HG03159 (cell line): Measurements from ENCODE around the gene LMAN1L.
A peak's percentile ranks its signal among the peaks of the same experiment; 100 is the strongest.

ENCODE experiments used
- ATAC-seq: cut with Tn5 transposase; IDR thresholded peaks from one replicate; pipeline ENCODE4 v1.9.1; 2021; ENCODE audit warnings: mild to moderate bottlenecking, moderate library complexity; ENCODE audit not compliant: unreplicated experiment

Gene LMAN1L

DNA sequence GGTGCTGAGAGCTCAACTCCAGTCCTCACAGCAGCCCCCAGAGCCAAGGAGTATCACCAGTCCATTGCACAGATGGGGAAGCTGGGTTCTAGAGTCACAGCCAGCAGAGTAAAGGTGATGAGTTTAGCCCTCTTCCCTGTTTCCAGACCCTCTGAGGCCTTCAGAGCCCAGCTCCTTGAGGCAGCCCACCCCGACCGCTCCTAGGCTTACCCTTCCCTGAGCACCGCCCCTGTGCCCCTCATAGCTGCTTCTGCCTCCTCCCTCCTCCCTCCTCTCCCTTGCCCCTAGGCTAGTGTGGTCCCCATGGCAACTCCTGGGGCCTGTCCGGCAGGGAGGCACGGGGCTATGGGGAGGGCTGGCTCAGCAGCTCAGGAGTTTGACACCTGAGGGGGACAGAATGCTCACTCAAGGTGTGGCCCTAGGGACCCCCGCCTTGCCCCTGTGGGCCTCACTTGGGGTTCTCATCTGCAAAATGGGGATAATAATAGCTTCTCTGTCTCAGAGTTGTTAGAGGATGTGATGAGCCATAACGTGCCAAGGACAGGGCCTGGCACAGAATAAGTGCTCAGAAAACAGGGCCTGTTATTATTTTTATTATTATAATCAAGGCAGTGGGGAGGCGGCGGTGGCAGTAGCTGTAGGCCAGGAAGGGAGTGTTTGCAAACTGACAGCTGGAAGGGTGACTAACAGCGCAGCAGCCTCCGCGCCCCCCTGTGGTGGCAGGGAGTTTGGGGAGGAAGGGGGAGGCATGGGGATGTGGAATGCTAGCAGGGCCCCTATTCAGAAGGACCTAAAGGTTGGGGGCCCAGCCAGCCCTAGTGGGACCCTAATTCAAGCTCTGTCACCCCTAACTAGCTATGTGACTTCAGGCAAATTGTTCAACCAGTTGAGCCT lies 19.3 kb upstream of the LMAN1L start:
- ATAC-seq = no peak

DNA sequence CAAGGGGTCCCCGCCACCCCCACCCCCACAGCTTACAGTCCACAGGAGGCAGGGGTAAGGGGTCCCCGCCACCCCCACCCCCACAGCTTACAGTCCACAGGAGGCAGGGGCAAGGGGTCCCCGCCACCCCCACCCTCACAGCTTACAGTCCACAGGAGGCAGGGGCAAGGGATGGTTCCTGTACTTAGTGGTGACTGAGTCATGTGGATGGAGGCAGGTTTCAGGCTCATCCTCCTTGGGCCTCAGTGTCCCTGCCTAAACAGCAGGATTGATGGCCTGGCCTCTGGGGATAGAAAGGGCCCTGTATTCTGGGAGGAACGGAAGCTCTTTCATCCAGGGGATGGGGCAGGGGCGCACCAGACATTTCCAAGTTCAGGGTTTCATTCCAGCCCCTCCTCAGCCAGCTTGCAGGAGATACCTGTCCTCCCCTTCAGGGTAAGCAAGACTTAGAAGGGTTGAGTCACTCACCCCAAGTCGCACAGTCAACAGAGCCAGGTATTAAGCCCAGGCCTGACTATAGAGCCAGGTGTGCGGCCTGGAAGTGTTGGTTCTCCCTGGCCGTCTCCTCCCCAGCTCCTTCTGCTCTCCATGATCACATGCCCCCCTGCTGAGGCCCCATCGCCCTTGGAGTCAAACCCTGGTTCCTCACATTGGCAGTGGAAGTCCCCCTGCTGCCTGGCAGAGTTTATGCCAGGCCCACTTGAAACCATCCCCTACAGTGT lies 18.2 kb upstream of the LMAN1L start:
- no peak for ATAC-seq

DNA sequence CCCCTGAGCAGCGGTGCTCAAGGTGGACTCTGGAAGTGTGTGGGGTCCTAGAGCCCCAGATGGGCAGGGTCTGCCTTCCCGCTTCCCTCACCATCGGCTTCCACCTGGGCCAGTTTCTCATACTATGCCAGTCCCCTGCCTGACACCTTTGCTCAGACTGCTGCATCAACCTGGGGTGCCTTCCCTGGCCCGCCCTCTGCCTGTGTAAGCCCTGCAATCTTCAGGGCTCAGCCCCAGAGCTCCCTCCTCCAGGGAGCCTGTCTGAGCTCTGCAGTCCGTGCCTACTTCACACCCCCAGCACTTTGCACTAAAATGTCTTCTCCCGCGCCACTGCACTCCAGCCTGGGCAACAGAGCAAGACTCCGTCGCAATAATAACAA lies 17.7 kb upstream of the LMAN1L start:
- no peak for ATAC-seq

DNA sequence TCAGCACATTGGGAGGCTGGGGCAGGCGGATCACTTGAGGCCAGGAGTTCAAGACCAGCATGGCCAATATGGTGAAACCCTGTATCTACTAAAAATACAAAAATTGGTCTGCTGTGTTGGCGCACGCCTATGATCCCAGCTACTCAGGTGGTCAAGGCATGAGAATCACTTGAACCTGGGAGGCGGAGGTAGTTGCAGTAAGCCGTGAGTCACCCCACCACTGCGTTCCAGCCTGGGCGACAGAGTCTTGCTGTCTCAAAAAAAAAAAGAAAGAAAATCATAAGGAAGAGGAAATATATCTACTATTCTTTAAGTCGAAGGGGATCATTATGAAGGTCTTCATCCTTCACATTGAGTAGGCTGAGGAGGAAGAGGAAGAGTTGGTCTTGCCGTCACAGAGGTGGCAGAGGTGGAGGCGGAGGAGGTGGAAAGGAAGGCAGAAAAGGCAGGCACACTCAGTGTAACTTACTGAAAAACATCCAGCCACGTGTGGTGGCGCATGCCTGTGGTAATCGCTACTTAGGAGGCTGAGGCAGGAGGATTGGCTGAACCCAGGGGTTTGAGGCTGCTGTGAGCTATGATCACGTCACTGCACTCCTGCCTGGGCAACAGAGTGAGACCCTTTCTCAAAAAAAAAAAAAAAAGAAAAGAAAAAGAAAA lies 16.5 kb upstream of the LMAN1L start:
- no peak for ATAC-seq

DNA sequence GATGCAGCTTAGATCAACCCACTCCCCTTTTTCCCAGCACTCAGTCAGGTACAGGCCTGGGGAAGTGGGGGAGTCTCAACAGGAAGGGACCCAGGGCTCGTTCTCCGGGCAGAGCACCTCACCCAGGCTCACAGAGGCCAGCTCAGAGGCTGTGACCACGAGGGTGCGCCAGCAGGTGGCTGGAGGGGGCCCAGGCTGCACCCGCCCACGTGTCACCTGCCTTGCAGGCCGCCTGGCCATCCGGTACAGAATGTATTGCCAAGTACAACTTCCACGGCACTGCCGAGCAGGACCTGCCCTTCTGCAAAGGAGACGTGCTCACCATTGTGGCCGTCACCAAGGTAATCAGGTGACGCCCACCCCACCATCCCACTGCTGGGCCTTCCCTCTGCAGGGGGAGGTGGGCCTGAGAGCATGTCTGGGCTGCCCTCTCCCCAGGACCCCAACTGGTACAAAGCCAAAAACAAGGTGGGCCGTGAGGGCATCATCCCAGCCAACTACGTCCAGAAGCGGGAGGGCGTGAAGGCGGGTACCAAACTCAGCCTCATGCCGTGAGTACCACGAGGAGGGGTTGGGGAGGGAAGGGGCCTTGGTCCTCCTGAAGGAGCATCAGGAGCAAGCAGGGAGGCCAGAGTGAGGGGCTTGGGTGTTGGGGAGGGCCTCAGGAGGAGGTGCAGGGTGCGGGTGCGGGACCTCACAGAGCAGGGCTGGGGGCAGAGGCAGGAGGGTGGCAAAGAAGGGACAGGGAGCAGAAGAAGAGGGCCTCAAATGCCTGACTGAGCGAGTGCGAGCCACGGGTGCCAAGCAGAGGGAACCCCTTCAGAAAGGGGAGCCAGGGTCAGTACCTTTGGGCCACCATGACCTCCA lies 14.0 kb upstream of the LMAN1L start:
- no peak for ATAC-seq

DNA sequence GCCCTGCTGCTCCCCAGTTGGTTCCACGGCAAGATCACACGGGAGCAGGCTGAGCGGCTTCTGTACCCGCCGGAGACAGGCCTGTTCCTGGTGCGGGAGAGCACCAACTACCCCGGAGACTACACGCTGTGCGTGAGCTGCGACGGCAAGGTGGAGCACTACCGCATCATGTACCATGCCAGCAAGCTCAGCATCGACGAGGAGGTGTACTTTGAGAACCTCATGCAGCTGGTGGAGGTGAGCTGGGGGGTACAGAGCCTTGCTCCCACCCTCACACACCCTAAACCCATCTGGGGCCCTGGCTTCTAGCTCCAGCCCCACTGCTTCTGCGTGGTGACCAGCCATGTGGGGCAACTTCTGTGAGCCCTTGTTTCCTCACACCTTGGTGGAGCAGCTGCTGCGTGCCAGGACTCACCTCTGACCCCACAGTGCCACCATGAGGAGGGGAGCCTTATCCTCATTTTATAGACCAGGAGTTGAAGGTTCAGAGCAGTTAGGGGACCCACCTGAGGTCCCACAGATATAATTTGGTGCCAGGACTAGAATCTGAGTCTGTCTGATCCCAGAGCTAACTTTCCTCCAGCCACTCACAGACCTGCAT lies 13.3 kb upstream of the LMAN1L start:
- no peak for ATAC-seq

DNA sequence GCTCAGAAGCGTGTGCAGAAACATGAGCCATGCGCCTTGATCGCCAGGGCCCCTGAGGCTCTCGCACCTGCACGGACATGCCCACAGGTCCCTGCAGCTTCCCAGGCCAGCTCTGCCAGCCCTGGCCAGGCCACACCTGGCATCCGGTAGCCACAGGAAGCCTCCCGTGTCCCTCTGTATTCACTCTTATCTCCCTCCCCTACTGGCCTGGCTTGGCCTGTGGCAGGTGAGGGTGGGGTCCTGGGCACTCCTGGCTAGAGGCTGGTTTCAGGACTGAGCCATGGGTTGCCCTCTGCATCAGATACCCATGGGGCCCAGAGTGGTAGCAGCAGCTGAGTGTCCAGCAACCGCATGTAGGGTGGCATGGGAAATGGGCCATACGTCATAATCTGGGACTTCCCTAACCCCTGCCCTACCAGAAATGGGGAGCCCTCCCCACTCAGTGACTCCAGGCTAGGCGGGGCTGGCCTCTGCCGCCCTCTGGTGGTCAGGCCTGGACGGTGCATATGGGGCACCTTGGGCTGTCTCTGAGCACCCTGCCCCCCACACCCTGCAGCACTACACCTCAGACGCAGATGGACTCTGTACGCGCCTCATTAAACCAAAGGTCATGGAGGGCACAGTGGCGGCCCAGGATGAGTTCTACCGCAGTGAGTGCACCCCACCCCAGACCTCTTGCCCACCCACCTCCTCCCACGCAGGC lies 12.6 kb upstream of the LMAN1L start:
- ATAC-seq = peak; percentile 78

DNA sequence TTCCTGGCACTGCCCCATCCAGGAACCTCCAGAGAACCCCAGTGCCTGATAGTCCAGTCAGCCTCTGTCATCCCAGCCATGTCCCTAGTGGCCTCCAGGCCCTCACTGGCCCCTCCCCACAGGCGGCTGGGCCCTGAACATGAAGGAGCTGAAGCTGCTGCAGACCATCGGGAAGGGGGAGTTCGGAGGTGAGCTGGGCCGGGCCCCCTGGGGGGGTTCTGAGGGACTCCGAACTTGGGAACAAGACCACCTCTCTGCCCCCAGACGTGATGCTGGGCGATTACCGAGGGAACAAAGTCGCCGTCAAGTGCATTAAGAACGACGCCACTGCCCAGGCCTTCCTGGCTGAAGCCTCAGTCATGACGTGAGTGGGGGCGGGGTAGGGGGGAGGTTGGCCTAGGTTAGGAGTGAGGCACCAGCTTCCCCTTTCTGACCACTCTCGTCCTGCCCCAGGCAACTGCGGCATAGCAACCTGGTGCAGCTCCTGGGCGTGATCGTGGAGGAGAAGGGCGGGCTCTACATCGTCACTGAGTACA lies 12.0 kb upstream of the LMAN1L start:
- ATAC-seq = no peak

DNA sequence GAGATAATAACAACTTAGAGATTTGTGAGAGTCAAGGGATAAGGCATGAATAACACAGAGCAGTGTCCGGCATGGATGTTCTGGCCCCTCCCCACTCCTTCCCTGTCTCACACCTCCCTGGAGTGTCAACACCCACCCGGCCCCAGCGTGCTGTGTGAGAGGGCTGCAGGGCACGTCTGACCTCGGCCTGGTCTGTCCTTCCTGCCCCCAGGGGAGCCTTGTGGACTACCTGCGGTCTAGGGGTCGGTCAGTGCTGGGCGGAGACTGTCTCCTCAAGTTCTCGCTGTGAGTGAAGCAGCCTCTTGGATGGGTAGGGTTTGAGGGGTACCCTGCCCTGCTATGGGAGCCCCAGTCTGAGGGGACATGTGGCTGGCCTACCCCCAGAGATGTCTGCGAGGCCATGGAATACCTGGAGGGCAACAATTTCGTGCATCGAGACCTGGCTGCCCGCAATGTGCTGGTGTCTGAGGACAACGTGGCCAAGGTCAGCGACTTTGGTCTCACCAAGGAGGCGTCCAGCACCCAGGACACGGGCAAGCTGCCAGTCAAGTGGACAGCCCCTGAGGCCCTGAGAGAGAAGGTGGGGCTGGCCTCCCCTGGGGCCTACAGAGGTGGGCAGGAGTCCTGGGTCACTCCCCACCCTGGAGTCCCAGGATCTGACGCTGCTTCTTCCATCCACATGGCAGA lies 11.2 kb upstream of the LMAN1L start:
- no peak for ATAC-seq

DNA sequence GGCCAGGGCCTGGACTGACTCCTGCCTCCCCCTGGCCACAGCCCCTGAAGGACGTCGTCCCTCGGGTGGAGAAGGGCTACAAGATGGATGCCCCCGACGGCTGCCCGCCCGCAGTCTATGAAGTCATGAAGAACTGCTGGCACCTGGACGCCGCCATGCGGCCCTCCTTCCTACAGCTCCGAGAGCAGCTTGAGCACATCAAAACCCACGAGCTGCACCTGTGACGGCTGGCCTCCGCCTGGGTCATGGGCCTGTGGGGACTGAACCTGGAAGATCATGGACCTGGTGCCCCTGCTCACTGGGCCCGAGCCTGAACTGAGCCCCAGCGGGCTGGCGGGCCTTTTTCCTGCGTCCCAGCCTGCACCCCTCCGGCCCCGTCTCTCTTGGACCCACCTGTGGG lies 10.3 kb upstream of the LMAN1L start:
- no peak for ATAC-seq

DNA sequence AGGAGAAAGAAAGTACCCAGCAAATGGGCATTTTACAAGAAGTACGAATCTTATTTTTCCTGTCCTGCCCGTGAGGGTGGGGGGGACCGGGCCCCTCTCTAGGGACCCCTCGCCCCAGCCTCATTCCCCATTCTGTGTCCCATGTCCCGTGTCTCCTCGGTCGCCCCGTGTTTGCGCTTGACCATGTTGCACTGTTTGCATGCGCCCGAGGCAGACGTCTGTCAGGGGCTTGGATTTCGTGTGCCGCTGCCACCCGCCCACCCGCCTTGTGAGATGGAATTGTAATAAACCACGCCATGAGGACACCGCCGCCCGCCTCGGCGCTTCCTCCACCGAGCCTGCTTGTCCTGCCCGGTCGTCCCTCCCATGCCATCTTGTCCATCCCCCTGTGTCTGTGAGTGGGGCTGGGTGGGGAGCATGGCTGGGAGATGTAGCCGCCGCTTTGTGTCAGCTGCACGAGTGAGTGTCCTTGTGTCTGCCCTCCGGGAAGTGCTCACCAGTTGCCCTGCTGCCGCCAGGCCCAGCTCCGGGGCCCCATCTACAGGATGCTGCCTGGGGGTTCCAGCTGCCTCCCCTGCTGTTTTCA lies 9.7 kb upstream of the LMAN1L start:
- no peak for ATAC-seq

DNA sequence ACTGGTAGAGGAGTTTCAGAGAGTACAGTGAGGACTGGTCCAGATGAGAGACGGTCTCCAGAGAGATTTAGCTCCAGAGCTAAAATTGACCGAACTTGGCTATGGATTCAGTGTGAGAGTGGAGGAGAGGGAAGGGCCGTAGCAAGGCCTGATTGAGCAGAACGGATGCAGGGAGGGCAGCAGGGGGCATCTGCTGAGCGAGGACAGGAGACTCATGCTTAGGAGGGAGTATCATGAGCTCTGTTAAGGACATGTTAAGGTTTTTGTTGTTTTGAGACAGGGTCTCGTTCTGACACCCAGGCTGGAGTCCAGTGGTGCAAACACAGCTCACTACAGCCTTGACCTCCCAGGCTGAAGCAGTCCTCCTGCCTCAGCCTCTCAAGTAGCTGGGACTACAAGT lies 7.7 kb upstream of the LMAN1L start:
- ATAC-seq = no peak

DNA sequence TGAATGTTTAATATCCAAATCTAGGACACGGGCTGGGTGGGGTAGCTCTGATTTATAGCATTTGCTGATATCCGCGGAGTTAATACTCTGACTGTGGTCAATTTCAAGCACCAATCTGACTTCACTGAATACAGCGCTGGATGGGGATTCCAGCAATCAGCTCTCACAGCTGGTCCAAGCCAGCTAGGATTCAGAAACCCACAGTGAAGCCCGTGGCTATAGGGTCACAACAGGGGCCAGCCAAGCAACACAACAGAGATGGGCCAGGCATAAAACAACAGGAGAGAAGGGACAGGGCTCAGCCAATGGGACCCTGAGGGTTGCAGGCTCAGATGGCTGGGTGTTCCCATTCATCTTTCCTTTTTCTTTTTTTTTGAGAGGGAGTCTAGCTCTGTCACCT lies 5.4 kb upstream of the LMAN1L start:
- no peak for ATAC-seq

DNA sequence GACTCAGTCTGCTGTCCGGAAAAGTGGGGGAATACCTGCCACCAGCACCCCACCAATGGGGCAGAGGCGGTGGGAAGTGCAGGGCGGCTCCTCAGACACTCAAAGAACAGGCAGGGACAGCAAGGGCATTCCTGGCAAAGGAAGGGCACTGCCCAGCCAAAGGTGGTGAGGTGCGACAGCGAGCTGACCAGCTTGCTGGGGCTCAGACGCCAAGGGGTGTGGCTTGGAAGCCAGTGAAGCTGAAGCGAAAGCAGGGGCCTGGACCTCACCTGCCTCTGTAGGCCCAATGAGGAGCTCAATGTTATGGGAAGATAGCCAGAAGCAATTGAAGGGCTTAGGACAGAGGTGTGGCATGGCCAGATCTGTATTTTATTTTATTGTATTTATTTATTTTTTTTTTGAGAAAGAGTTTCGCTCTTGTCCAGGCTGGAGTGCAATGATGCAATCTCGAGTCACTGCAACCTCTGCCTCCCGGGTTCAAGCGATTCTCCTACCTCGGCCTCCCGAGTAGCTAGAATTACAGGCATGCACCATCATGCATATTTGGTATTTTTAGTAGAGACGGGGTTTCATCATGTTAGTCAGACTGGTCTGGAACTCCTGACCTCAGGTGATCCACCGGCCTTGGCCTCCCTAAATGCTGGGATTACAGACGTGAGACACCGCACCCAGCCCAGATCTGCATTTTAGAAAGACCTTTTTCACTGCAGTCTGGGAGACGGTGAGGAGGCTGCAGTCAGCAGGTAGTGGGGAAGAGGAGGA lies 4.4 kb upstream of the LMAN1L start:
- ATAC-seq = no peak

DNA sequence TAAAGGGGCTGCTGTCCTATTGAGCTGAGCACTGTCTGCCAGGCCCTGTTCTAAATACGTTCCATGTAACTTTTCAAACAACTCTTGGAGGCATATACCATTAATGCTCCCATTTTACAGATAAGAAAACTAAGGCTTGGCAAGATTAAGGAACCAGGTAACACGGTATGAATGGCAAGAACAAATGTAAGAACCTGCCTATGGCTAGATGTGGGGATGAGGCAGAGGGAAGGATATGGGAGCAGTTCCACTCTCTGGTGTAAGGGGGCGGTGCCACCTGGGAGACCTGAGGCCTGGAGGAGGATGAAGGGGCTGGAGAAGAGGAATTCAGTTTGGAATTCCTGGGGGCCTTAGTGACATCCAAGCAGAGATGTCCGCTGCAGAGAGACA lies 3.8 kb upstream of the LMAN1L start:
- ATAC-seq = no peak

DNA sequence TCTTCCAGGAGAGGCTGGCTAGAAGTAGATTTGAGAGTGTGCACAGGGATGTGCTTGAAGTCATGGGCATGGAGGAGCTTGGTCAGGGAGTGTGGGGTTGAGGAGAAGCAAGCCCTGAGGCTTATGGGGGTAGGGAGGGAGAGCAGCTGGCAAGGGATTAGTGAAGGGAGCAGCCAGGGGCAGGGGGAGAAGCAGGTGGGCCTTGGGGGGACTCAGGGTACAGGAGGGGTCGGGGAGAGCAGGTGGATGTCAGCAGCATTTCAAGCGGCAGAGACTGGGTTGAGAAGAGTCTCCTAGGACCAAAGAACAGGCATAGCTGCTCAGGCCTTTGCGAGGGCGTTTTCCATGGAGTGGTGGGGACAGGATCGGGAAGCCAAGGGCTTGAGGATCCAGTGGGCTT lies 3.4 kb upstream of the LMAN1L start:
- ATAC-seq = no peak

DNA sequence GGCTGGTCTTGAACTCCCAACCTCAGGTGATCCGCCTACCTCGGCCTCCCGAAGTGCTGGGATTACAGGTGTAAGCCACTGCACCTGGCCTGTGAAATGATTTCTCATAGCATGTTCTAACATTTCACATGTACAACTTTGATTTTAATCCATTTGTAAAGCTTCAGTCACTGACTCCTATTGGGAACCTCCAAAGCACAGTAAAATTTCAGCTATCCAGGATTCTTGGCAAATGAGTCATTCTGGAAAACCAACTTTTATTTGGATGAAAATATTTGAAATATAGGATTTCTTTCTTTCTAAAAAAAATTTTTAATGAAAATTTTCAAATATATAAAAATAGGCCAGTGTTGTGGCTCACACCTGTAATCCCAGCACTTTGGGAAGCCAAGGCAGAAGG lies 2.7 kb upstream of the LMAN1L start:
- no peak for ATAC-seq
